Hepatocyte (in vitro differentiated cells): ENCODE results near the gene SNX20. TPM values are rescaled to one million over a fixed set of nuclear protein-coding genes. Genes with fewer than 3 reads are reported as not detected.

Experiments
- DNase-seq: peaks from one replicate; pipeline ENCODE4 v3.0.0-alpha.2; 2016; ENCODE audit warnings: low spot score
- H2AFZ ChIP-seq: fragments of 200-600 bp; sonication (generic); 2 replicates; pipeline ENCODE4 v1.6.0; 2016; ENCODE audit warnings: antibody characterized with exemption, mild to moderate bottlenecking
- H3K27ac ChIP-seq: fragments of 200-600 bp; sonication (generic); 2 replicates; pipeline ENCODE4 v1.5.1; 2016; ENCODE audit warnings: mild to moderate bottlenecking
- H3K27me3 ChIP-seq: fragments of 200-600 bp; sonication (generic); 2 replicates; pipeline ENCODE4 v1.6.1; 2016
- H3K36me3 ChIP-seq: fragments of 200-600 bp; sonication (generic); replicated peaks from 2 replicates; pipeline ENCODE4 v1.5.1; 2016; ENCODE audit warnings: low read depth; ENCODE audit not compliant: insufficient read depth
- H3K4me1 ChIP-seq: fragments of 200-600 bp; sonication (generic); 2 replicates; pipeline ENCODE4 v1.5.1; 2016; ENCODE audit warnings: mild to moderate bottlenecking, moderate library complexity; ENCODE audit not compliant: insufficient read depth
- H3K4me2 ChIP-seq: fragments of 200-600 bp; sonication (generic); 2 replicates; pipeline ENCODE4 v1.6.0; 2016
- H3K4me3 ChIP-seq: fragments of 200-600 bp; sonication (generic); 2 replicates; pipeline ENCODE4 v1.5.1; 2016; ENCODE audit warnings: mild to moderate bottlenecking
- H3K79me2 ChIP-seq: fragments of 200-600 bp; sonication (generic); 2 replicates; pipeline ENCODE4 v1.6.0; 2017; ENCODE audit warnings: mild to moderate bottlenecking
- H3K9me2 ChIP-seq: fragments of 200-600 bp; sonication (generic); replicated peaks from 2 replicates; pipeline ENCODE4 v1.6.0; 2017; ENCODE audit warnings: mild to moderate bottlenecking; ENCODE audit not compliant: insufficient read depth
- H3K9me3 ChIP-seq: fragments of 200-600 bp; sonication (generic); 2 replicates; pipeline ENCODE4 v1.5.1; 2016; ENCODE audit warnings: low read depth, mild to moderate bottlenecking
- H4K20me1 ChIP-seq: fragments of 200-600 bp; sonication (generic); 2 replicates; pipeline ENCODE4 v1.6.0; 2016; ENCODE audit warnings: mild to moderate bottlenecking; ENCODE audit not compliant: insufficient read depth, poor library complexity, severe bottlenecking
- CTCF ChIP-seq: fragments of 200-600 bp; sonication (generic); IDR thresholded peaks from 2 replicates; pipeline ENCODE4 v1.5.1; 2016; ENCODE audit warnings: antibody characterized with exemption, mild to moderate bottlenecking; ENCODE audit not compliant: poor library complexity
- EZH2 ChIP-seq: fragments of 200-600 bp; sonication (generic); IDR thresholded peaks from 2 replicates; pipeline ENCODE4 v1.6.1; 2016; ENCODE audit warnings: antibody characterized with exemption, mild to moderate bottlenecking, borderline replicate concordance
- EZH2phosphoT487 ChIP-seq: fragments of 200-600 bp; sonication (generic); IDR thresholded peaks from one replicate; pipeline ENCODE4 v1.6.1; 2018; ENCODE audit warnings: antibody characterized with exemption, mild to moderate bottlenecking, low read depth, moderate library complexity; ENCODE audit not compliant: unreplicated experiment, severe bottlenecking
- WGBS: methylation state at CpG from one replicate; pipeline ENCODE4 v1.1.6; 2016; ENCODE audit warnings: low lambda C conversion rate; ENCODE audit errors: missing lambda C conversion rate; 5-methylcytosine and 5-hydroxymethylcytosine counted together
- polyA plus RNA-seq: library from polyadenylated mRNA; unstranded; fragments of >200 nt; fragmentation: Nextera tagmentation; extraction: Ambion mirVana; gene quantifications from 2 replicates; pipeline ENCODE4 v1.2.1, GENCODE V29; 2016
- total RNA-seq: library from RNA; depleted of rRNA; stranded (reverse); fragments of >200 nt; gene quantifications from 2 replicates; pipeline ENCODE4 v1.2.3, GENCODE V29; 2014

The SNX20 gene
- total and polyA plus RNA-seq, 2 experiments from 2014 or later = not detected

GRCh38 chr16:50722405-50722737 is 41.3 kb upstream of the SNX20 start:
- no peaks in the 10 kb centered on the region for H3K9me3 ChIP-seq
- 86% methylated on average over 1 of the region's 1 CpG for WGBS
- H3K4me3 ChIP-seq = no peak overlapping the region
- TF ChIP-seq CTCF (no peak), EZH2phosphoT487 (no peak), EZH2 (no peak)
- no peaks in the 10 kb centered on the region for H3K27me3 ChIP-seq
- no peaks in the 10 kb centered on the region for H4K20me1 ChIP-seq
- no peak overlapping the region for H3K27ac ChIP-seq
- no peak for DNase-seq
- H3K4me1 ChIP-seq = peaks cover 12% of the 10 kb centered on the region
- no peaks in the 10 kb centered on the region for H3K36me3 ChIP-seq
- no peaks in the 10 kb centered on the region for H3K9me2 ChIP-seq
- no peaks in the 10 kb centered on the region for H3K79me2 ChIP-seq
- no peak overlapping the region for H2AFZ ChIP-seq
- H3K4me2 ChIP-seq = no peak overlapping the region

GRCh38 chr16:50721549-50722404 is 40.7 kb upstream of the SNX20 start:
- Histone ChIP-seq H3K4me3 (no peak overlapping the region), H2AFZ (no peak overlapping the region), H3K9me3 (no peaks in the 10 kb centered on the region), H3K27ac (no peak overlapping the region), H3K4me1 (peaks cover 12% of the 10 kb centered on the region), H3K36me3 (no peaks in the 10 kb centered on the region), H3K79me2 (no peaks in the 10 kb centered on the region), H3K4me2 (no peak overlapping the region), H3K9me2 (no peaks in the 10 kb centered on the region), H4K20me1 (no peaks in the 10 kb centered on the region), H3K27me3 (no peaks in the 10 kb centered on the region)
- no peak for DNase-seq
- no peak for TF ChIP-seq EZH2phosphoT487
- WGBS = 93% methylated on average over 6 of the region's 6 CpGs

GRCh38 chr16:50719401-50720337 is 38.6 kb upstream of the SNX20 start:
- H2AFZ ChIP-seq = peak overlapping the region; percentile 15
- no peaks in the 10 kb centered on the region for H3K36me3 ChIP-seq

More at GRCh38 chr16:50719401-50720337, 38.6 kb upstream of the SNX20 start:
- no peak for TF ChIP-seq EZH2phosphoT487
- TF ChIP-seq CTCF = no peak
- TF ChIP-seq EZH2 = no peak
- H4K20me1 ChIP-seq = no peaks in the 10 kb centered on the region
- no peaks in the 10 kb centered on the region for H3K27me3 ChIP-seq
- DNase-seq = peak; percentile 70
- H3K9me2 ChIP-seq = no peaks in the 10 kb centered on the region
- no peaks in the 10 kb centered on the region for H3K9me3 ChIP-seq
- H3K27ac ChIP-seq = peak overlapping the region; percentile 68
- H3K4me3 ChIP-seq = no peak overlapping the region
- H3K4me1 ChIP-seq = peaks cover 16% of the 10 kb centered on the region
- H3K79me2 ChIP-seq = no peaks in the 10 kb centered on the region
- WGBS = 69% methylated on average over 20 of the region's 20 CpGs
- peak overlapping the region; percentile 67 for H3K4me2 ChIP-seq
